Loucy (cell line): Measurements from ENCODE around the gene IQCK.

Source experiments
- H2AFZ ChIP-seq: fragments of 200-600 bp; sonication (generic); 2 replicates; pipeline ENCODE4 v1.6.0; 2016; ENCODE audit warnings: antibody characterized with exemption, mild to moderate bottlenecking, low read length, moderate library complexity
- H3F3A ChIP-seq: fragments of 200-600 bp; 2 replicates; pipeline ENCODE4 v1.6.0; 2016; ENCODE audit warnings: antibody characterized with exemption, low read depth, mild to moderate bottlenecking
- H3K27me3 ChIP-seq: fragments of 200-600 bp; sonication (generic); 2 replicates; pipeline ENCODE4 v1.6.1; 2014; ENCODE audit warnings: low read length, mild to moderate bottlenecking; ENCODE audit not compliant: insufficient read depth, poor library complexity, severe bottlenecking
- H3K36me3 ChIP-seq: fragments of 200-600 bp; sonication (generic); 2 replicates; pipeline ENCODE4 v1.6.1; 2016; ENCODE audit warnings: low read length; ENCODE audit not compliant: insufficient read depth
- H3K4me1 ChIP-seq: fragments of 200-600 bp; sonication (generic); 2 replicates; pipeline ENCODE4 v1.5.1; 2014; ENCODE audit warnings: low read length, mild to moderate bottlenecking; ENCODE audit not compliant: insufficient read depth, poor library complexity, severe bottlenecking
- H3K4me2 ChIP-seq: fragments of 200-600 bp; sonication (generic); 2 replicates; pipeline ENCODE4 v1.6.0; 2014; ENCODE audit warnings: antibody characterized with exemption, low read length, low read depth, mild to moderate bottlenecking; ENCODE audit not compliant: poor library complexity, severe bottlenecking
- H3K4me3 ChIP-seq: fragments of 200-600 bp; sonication (generic); 2 replicates; pipeline ENCODE4 v1.5.1; 2014; ENCODE audit warnings: low read length, mild to moderate bottlenecking, mixed read lengths; ENCODE audit not compliant: poor library complexity, severe bottlenecking
- H3K79me2 ChIP-seq: fragments of 200-600 bp; sonication (generic); 2 replicates; pipeline ENCODE4 v1.6.1; 2014; ENCODE audit warnings: low read length; ENCODE audit not compliant: insufficient read depth
- H3K9ac ChIP-seq: fragments of 200-600 bp; sonication (generic); 2 replicates; pipeline ENCODE4 v1.6.0; 2014; ENCODE audit warnings: mild to moderate bottlenecking, low read depth, low read length, moderate library complexity; ENCODE audit not compliant: poor library complexity, severe bottlenecking
- H3K9me2 ChIP-seq: fragments of 200-600 bp; sonication (generic); replicated peaks from 2 replicates; pipeline ENCODE4 v1.6.1; 2016; ENCODE audit warnings: low read depth, low read length, mixed read lengths
- H3K9me3 ChIP-seq: fragments of 200-600 bp; sonication (generic); 2 replicates; pipeline ENCODE4 v1.6.1; 2014; ENCODE audit warnings: mild to moderate bottlenecking, antibody characterized with exemption, low read length, low read depth; ENCODE audit not compliant: insufficient read depth
- H4K20me1 ChIP-seq: fragments of 200-600 bp; sonication (generic); 2 replicates; pipeline ENCODE4 v1.6.0; 2014; ENCODE audit warnings: antibody characterized with exemption, low read length, mild to moderate bottlenecking; ENCODE audit not compliant: insufficient read depth, poor library complexity, severe bottlenecking
- EZH2phosphoT487 ChIP-seq: fragments of 200-600 bp; IDR thresholded peaks from 2 replicates; pipeline ENCODE4 v1.6.1; 2018; ENCODE audit warnings: antibody characterized with exemption, mild to moderate bottlenecking, moderate library complexity, borderline replicate concordance
- TF ChIP-seq, protein P1 (sequence below): fragments of 200-600 bp; sonication (generic); conservative IDR thresholded peaks from 2 replicates; pipeline ENCODE4 v1.5.1; 2014; ENCODE audit warnings: mild to moderate bottlenecking, antibody characterized with exemption, low read length

Gene IQCK

DNA sequence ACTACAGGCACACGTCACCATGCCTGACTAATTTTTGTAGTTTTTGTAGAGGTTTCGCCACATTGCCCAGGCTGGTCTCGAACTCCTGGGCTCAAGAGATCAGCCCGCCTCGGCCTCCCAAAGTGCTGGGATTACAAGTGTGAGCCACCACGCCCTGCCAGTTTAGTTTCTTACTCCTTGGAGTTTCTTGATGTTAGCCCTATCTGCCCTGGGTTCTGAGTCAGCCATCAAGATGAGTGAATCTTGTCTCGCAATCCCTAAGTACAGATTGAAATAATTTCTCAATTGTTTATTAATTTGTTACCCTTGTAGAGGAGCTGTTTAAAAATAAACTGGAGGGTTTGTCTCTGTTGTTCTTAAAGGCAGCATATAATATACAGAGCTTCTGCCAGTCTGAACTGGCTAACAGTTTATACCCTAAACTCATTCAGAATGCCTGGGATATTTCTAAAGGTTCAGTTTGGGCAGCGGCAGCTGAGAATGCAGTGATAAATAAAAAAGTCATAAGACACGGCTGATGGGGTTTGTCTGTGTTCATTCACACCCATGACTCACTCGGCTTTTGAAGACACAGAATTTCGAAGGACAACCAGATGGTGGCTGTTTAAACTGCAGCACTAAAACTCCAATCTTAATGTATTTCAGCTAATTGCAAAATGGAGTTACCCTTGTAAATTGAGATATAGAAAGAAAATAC lies 127.0 kb downstream of the IQCK start:
- Histone ChIP-seq H3K4me3 (no peak overlapping the region), H3F3A (no peaks in the 10 kb centered on the region), H3K9me3 (no peaks in the 10 kb centered on the region), H3K4me2 (no peak overlapping the region), H3K9ac (no peak overlapping the region), H2AFZ (no peak overlapping the region), H3K9me2 (no peaks in the 10 kb centered on the region), H3K79me2 (no peaks in the 10 kb centered on the region), H4K20me1 (no peaks in the 10 kb centered on the region), H3K4me1 (no peaks in the 10 kb centered on the region), H3K27me3 (no peaks in the 10 kb centered on the region), H3K36me3 (no peaks in the 10 kb centered on the region)
- TF ChIP-seq, protein P1, sequence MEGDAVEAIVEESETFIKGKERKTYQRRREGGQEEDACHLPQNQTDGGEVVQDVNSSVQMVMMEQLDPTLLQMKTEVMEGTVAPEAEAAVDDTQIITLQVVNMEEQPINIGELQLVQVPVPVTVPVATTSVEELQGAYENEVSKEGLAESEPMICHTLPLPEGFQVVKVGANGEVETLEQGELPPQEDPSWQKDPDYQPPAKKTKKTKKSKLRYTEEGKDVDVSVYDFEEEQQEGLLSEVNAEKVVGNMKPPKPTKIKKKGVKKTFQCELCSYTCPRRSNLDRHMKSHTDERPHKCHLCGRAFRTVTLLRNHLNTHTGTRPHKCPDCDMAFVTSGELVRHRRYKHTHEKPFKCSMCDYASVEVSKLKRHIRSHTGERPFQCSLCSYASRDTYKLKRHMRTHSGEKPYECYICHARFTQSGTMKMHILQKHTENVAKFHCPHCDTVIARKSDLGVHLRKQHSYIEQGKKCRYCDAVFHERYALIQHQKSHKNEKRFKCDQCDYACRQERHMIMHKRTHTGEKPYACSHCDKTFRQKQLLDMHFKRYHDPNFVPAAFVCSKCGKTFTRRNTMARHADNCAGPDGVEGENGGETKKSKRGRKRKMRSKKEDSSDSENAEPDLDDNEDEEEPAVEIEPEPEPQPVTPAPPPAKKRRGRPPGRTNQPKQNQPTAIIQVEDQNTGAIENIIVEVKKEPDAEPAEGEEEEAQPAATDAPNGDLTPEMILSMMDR, result no peak
- TF ChIP-seq EZH2phosphoT487, result no peak

GRCh38 chr16:19846436-19846835 lies 128.4 kb downstream of the IQCK start:
- no peaks in the 10 kb centered on the region for H3K27me3 ChIP-seq
- H3F3A ChIP-seq, result no peaks in the 10 kb centered on the region
- no peak for TF ChIP-seq EZH2phosphoT487
- TF ChIP-seq, protein P1, result no peak
- H4K20me1 ChIP-seq, result no peaks in the 10 kb centered on the region
- no peak overlapping the region for H3K9ac ChIP-seq
- no peaks in the 10 kb centered on the region for H3K36me3 ChIP-seq
- no peaks in the 10 kb centered on the region for H3K79me2 ChIP-seq
- no peaks in the 10 kb centered on the region for H3K9me3 ChIP-seq
- no peaks in the 10 kb centered on the region for H3K4me1 ChIP-seq
- H2AFZ ChIP-seq, result no peak overlapping the region
- no peaks in the 10 kb centered on the region for H3K9me2 ChIP-seq
- H3K4me2 ChIP-seq, result no peak overlapping the region
- H3K4me3 ChIP-seq, result no peak overlapping the region

- Histone ChIP-seq H3K9me2 (no peaks in the 10 kb centered on the region), H4K20me1 (no peaks in the 10 kb centered on the region), H2AFZ (no peak overlapping the region), H3F3A (no peaks in the 10 kb centered on the region), H3K9me3 (no peaks in the 10 kb centered on the region), H3K4me3 (no peak overlapping the region), H3K36me3 (no peaks in the 10 kb centered on the region), H3K9ac (no peak overlapping the region), H3K4me1 (no peaks in the 10 kb centered on the region), H3K27me3 (no peaks in the 10 kb centered on the region), H3K4me2 (no peak overlapping the region), H3K79me2 (no peaks in the 10 kb centered on the region)
- TF ChIP-seq, protein P1, result no peak
- no peak for TF ChIP-seq EZH2phosphoT487
Observed at GRCh38 chr16:19848756-19849155, 130.7 kb downstream of the IQCK start.
